ENCODE results near the gene MED8.

The MED8 gene, protein sequence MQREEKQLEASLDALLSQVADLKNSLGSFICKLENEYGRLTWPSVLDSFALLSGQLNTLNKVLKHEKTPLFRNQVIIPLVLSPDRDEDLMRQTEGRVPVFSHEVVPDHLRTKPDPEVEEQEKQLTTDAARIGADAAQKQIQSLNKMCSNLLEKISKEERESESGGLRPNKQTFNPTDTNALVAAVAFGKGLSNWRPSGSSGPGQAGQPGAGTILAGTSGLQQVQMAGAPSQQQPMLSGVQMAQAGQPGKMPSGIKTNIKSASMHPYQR

DNA sequence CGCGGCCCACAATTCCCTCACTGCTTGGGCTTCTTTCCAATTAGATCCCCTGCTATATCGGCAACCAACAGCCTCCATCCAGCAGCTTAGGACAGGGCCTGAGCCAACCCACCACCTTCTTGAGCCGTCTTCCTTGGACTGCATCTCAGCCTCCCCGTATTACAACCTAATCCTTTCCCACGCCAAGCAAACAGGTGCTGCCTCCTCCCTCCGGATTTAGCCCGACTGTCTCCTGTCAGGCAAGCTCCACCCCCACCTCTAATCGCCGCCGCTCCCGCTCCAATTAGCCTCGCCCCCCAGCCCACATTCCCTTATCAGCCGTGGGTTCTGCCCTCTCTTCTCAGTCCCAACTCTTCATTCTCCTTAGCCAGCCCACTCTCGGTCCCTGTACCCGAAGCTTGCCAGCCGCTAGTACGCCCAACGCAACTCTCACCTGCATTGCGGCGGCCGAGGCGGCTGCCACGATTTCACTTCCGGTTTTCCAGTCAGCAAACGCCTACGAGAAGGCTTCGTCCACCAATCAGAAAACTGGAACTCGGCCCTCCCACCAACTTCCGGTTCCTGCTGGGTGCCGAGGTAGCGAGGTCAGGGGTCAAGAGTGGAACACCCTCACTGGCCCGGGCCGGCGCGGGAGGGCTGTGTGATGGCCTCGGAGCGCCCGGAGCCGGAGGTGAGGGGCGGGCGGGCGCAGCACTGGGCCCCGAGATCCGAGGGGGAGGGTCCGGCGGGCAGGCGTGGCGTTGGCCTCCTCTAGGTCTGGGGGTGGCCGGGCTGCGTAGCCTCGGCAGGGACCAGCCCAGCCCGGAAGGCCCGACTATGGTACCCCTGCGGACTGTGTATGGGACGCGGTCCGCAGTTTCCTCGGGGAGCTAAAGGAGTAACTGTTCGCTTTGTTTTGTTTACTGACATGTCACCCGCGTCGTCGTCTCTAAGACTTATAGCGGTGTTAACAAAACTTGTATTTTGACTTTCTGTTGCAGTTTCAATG is at the start of gene MED8, which contains the start of gene SZT2:
TSS of gene MED8 (minus strand) at position 475 of the 988 bp plus-strand sequence. CDS start at position 439, 36 bp downstream.
TSS of gene SZT2 (plus strand) at position 574 of the 988 bp plus-strand sequence. CDS start at position 644, 70 bp downstream.
- in situ Hi-C loops (cut with HindIII; ENCODE audit: low sequenced_read_pairs) = no loop called here

DNA sequence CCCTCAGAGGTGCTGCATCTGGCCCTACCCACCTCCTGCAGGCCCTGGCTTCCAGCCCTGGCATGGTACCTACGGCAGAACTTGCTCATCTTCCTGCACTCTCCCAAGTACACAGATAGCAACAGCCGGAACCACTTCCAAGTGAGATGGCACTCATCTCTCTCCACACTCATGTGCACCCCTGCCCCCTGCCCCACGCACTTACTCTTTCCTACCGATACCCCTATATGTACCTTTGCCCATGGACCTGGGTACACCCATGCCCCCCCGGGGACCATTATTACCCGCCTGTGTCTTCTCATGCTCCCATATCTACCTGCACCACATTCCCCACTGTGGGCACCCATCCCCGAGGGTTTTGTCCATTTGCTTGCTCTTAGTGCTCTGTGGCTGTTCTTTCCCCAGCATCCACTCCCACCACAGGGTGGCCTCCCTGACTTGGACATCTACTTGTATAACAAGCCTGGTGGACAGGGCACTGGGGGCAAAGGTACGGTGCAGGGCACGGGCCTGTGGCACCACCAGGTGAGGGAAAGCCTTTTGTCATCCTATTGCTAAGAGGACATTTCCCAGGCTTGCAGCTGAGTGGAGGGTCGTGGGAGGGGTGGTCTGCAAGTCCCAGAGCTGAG is 49.5 kb upstream of the MED8 start:
- in situ Hi-C loops (cut with HindIII; ENCODE audit: low sequenced_read_pairs) = no loop called here

DNA sequence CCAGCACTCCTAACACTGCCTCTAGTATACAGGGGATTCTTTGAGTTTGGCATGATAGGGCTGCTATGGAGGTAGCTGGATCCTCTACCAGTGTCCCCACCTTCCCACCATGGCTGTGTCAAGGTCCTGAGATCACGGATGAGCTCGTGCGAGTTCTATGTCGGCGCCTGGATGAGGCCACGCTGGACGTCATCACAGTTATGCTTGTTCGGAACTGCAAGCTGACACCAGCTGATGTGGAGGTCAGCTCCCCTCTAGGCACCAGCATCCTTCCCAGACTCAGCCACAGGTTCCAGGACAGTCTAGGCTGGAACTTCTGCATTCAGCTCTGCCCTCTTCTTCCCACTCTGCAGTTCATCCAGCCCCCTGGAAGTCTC is 49.0 kb upstream of the MED8 start:
- in situ Hi-C loops (cut with HindIII; ENCODE audit: low sequenced_read_pairs) = no loop called here

DNA sequence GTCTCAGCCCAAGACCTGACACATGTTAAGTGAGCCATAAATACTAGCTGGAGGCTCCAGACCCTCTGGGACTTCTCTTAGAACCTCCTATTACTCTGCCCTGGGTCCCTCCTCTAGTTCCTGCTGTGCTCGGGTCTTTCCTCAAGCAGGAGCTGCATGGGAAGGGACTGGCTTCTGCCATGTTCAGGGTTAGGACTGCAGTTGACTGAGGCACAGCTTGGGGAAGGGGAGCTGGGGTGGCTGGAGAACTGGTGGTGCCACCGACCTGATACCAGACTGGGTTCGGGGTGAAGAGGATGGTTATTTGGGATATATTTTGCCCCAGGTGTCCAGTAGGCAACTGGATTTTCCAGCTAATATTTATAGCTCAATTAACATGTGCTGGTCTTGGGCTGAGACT is 48.4 kb upstream of the MED8 start:
- in situ Hi-C loops (cut with HindIII; ENCODE audit: low sequenced_read_pairs) = no loop called here

DNA sequence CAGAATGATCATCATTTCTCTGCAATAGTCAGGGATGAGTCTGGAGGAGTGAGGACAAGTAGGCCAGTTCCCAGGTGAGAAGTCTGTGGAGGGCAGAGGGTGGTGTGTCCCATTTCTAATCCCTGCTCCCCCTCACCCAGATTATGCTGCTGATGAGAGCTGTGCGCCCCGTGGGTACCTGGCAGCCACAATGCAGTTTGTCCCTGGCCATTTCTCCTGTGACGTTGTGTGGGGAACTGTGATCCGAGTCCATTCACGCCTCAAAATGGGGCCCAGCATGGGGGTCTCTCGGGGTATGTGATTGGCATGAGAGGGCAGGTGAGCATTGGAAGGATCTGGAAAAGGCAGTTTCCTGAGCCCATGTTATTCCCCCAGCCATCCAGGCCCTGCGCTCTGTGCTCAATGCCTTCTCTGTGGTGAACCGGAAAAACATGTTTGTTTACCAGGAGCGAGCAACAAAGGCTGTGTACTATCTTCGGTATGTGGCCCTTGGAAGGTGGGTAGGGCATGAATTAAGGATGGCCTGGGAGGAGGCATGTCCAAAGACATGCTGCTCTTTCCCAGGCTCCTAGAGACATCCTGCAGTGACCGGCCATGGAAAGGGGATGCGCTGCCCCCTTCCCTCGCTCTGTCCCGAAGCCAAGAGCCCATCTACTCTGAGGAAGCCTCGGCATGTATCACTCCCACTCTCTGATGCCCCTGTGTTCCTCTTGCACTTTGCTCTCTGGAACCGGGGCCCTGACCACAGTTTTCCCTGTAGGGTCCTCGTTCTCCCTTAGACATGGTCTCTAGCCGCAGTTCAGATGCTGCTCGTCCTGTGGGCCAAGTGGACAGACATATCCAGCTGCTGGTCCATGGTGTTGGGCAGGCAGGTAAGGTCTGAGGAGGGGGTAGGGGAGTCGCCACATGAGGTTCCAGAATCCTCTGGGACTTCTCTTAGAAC is 47.7 kb upstream of the MED8 start:
- in situ Hi-C loops (cut with HindIII; ENCODE audit: low sequenced_read_pairs) = no loop called here

DNA sequence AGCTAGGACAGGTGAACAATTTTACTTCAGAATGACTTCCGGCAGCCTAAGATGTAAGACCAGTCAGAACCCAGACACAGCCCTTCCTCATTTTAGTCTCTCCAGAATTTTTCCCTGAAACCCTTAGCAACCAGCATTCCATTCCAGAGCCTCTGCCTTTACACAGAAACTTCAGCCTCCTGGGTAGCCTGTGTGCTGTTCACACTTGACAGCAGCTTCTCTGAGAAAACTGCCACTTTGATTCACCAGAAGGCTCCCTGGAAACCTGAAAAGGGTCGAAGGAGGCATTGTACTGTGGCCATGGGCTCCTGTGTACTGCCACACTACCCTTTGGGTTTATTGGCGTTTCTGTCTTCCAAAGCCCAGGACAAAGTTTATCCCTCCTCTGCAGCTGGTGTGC is 46.8 kb upstream of the MED8 start:
- in situ Hi-C loops (cut with HindIII; ENCODE audit: low sequenced_read_pairs) = no loop called here

DNA sequence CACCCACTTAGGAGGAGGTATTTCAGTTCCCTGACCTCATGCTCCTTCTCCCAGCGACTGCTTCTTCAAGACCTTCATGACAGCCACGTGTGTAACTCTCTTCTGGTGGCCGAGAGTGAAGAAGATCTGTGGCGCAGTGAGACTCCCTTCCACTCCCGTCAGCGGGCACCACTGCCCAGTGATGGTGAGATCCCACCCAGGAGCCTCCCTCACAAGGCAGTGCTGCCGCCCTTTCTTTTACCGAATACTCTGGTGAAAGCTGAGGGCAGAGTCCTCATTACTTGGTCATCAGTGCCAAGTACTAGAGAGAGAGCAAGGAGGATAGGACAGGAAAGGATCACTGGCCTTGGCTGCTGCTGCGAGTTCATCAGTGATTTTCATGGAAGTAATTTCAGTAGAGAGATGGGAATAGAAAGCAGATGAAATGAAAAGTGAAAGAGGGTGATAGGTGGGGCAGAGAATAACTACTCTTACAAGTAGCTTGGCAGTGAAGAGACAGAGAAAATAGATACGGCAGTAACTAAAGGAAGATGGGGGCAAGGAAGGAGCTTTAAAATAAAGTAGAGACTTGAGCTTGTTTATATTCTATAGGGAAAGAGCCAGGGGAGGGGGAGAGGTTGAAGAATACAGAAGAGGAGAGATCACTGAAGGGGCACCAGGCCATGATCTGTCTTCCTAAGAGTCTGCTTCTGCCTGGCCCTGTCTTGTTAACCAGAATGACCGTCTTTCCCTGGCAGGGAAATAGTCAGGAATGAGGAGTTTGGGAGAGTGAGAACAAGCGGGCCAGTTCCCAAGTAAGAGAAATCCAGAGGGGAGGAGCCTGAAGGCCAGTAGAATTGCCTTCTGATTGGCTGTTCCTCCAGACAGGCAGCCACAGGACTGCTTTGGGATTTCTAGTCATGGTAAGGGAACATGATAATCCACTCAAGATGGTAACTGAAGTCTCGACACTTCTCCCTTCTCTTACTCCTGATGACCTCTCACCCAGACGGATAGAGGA is 45.8 kb upstream of the MED8 start:
- in situ Hi-C loops (cut with HindIII; ENCODE audit: low sequenced_read_pairs) = no loop called here

DNA sequence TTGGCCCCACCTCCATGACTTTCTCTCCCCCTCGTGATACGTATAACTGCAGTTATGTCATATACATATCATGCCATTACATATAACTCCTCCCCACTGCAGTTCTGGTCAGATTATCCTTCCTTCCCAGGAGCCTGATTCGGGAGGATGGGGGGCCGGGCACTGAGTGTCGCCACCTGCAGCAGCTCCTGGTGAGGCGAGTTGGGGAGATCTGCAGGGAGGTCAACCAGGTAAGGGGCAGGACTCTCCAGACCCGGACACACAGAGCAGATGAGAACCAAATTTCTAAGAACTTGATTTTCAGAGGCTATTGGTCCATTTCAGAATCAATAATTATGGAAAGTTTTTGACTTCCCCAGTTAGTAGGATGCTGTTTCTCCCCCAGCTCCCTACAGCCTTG is 44.7 kb upstream of the MED8 start:
- in situ Hi-C loops (cut with HindIII; ENCODE audit: low sequenced_read_pairs) = no loop called here

DNA sequence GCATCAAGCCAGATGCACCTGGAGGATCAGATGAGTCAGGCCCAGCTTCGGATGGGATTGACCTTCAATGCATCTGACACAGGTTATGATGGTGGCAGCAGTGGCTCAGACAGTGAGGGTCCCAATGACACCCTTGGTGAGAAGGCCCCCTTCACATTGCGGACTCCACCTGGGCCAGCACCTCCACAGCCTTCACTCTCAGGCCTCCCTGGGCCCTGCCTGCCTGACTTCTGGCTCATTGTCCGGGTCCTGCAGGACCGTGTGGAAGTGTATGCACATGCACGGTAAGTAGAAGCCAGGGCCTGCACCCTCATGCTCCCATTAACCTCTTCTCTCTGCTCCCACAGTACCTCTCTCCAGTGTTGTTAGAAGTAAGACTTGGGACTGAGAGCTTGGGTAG is 43.3 kb upstream of the MED8 start:
- in situ Hi-C loops (cut with HindIII; ENCODE audit: low sequenced_read_pairs) = no loop called here

DNA sequence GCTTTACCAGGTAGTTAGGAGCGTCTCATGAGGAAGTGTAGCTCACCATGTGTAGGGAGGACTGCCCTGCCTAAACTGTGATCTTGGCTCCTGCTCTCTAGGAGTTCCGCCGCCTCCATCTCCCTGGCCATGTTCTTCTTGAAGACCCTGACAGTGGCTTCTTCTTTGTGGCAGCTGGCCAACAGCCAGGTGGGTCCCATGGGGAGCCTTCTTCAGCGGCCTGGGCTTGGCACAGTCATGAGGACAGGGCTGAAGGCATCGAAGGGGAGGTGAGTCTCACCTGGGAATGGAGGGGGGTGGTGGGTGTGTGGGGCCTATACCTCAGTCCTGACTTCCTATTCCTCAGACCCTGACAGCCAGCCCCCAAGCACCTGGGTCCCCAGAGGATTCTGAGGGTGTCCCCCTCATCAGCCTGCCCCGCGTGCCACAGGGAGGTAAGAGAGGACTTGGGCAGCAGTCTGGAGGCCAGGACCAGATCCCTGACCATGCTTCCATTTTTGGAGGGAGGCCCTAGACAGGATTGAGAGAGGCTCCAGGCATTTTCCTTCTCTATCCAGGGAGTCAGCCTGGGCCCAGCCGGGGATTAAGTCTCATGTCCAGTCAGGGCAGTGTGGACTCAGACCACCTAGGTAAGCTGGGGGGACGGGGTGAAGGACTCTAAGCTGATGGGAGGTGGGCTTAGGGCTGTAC is 42.7 kb upstream of the MED8 start:
- in situ Hi-C loops (cut with HindIII; ENCODE audit: low sequenced_read_pairs) = no loop called here

DNA sequence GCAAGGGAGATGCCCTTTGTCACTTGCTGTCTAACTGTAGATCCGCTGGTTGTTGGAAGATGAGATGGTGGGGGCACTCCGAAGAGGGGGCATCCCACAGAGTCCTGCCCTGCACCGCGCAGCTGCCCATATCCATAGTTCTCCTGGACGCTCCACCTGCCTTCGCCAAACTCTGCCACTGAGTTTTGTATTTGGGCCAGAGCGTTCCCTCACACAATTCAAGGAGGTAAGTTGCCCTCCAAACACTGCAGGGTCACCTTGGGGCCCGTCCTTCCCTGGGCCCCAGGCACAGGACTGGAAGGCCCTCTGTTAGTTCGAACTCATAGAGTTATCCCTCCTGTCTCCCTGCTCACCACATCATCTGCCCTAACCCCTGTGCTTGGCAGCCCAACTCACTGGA is 42.1 kb upstream of the MED8 start:
- in situ Hi-C loops (cut with HindIII; ENCODE audit: low sequenced_read_pairs) = no loop called here

DNA sequence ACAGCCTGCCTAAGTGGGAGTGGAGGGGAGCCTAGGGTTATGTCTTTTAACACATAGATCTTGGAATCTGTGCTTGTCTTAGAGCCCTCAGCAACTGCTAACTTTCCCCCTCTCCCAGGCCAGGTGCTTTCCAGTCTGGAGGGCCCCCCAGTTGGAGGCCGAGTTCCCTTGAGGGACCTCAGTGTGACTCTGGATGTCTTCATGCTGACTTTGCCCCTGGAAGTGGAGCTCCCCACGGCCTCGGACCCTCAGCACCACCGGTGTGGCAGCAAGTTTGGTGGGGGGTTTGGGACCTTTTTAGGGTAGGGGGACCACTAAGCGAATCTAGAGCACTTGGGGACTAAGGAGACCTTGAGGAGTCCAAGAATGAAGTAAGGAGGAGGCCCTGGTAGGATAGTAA is 41.2 kb upstream of the MED8 start:
- in situ Hi-C loops (cut with HindIII; ENCODE audit: low sequenced_read_pairs) = no loop called here

DNA sequence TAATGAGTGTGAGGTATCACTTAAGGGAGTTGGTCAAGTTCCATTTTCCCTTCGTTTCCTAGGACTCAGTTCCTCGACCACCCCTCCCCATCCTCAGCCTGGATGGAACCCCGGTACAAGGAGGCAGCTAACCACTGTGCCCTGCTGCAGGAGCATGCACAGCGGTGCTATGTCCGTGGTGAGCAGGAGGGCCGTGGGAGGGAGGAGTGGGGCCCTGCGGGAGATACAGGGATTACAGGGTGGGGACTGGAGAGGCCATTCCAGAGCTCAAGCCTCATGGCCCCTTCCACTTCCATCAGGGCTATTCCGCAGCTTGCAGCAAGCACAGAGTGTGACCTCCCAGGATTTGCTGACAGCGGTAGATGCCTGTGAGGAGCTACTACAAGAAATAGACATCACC is 38.3 kb upstream of the MED8 start:
- in situ Hi-C loops (cut with HindIII; ENCODE audit: low sequenced_read_pairs) = no loop called here

DNA sequence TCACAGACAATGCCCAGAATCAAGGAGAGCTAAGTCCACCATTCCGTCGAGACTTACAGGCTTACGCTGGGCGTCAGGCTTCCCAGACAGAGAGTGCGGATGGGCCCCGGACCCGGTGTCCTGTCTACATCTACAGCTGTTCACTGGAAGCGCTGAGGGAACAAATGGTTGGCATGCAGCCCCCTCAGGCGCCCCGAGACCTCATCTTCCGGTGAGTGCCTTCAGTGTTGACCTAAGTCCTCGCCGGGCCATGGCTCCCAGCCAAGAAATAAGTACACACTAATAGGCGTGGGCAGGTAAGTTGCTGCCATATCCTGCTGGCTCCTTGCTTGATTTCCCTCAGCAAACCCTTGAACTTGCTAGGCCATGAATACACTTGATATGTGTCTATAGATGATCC is 37.9 kb upstream of the MED8 start:
- in situ Hi-C loops (cut with HindIII; ENCODE audit: low sequenced_read_pairs) = no loop called here

DNA sequence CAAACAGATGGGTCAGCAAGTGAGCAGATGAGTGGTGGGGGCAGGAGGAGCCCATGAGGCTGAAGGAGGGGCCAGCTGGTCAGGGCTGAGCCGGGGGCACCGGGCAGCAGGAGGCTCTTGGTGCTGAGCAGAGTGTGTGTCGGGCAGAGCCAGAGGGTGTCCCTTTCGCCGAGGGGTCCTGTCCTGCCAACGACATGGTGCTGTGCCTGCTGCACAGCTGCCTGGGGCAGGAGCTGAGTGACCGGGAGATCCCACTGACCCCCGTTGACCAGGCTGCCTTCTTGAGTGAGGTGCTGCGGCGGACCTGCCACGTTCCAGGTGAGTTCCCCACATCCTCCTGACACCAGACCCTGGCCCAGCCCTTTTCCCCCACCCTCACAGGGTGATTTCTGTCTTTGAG is 36.6 kb upstream of the MED8 start:
- in situ Hi-C loops (cut with HindIII; ENCODE audit: low sequenced_read_pairs) = no loop called here

DNA sequence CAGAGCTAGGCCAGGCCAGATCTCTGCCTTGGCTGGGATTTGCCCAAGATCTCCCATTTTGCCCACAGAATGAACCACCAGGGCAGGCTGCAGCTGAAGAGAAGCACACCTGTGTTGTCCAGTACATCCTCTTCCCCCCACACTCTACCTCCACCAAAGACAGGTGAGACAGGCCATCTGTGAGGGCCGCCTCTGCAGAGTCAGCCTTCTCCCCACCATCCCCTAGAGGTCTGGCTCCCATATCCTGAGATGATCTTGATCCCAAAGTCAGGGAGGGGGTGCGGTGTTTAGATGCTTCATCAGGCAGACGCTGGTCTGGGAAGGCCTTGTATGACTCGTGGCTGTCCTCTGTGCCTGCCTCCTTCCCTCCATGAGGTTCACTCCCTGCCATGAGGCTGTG is 35.4 kb upstream of the MED8 start:
- in situ Hi-C loops (cut with HindIII; ENCODE audit: low sequenced_read_pairs) = no loop called here

DNA sequence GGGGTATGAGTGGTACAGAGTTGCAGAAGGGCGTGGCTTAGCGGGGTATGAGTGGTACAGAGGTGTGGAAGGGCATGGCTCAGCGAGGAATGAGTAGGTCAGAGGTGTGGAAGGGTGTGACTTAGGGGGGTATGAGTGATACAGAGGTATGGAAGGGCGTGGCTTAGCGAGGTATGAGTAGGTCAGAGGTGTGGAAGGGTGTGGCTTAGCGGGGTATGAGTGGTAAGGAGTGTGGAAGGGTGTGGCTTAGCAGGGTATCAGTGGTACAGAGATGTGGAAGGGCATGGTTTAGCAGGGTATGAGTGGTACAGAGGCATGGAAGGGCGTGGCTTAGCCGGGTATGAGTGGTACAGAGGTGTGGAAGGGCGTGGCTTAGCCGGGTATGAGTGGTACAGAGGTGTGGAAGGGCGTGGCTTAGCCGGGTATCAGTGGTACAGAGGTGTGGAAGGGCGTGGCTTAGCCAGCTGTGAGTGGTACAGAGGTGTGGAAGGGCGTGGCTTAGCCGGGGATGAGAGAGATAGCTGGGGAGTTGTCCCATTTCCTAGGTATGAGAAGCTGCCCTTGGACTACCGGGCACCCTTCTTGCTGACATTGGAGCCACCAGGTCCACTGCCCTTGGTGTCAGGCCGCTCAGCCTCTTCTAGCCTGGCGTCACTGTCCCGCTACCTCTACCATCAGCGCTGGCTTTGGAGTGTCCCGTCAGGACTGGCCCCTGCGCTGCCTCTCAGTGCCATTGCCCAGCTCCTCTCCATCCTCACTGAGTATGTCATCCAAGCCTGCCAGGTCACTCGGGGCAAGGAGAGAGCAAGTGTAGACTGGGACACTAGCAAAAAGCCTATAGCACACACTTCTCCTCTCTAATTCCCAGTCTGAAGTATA is 34.3 kb upstream of the MED8 start:
- in situ Hi-C loops (cut with HindIII; ENCODE audit: low sequenced_read_pairs) = loop anchor here (25.0 kb wide), 1 partner anchor 187 kb away; no protein-coding TSS in a partner anchor

All from DLD1 (cell line).